ENCODE results near the gene TEDDM1. TPM values are rescaled to one million over a fixed set of nuclear protein-coding genes. Genes with fewer than 3 reads are reported as not detected.
A peak's percentile ranks its signal among the peaks of the same experiment; 100 is the strongest.
"Not testable (repeated sequence)": the region's sequence is repeated elsewhere in the genome, so short reads cannot be mapped to it uniquely, and the experiment has no call there.

The TEDDM1 gene
- total RNA-seq, result not detected

- peaks cover 0 to 8% of the 10 kb centered on the region in 2 donors for H3K4me1 ChIP-seq
These were observed at the start of gene TEDDM1 for GRCh38 chr1:182400567-182400966. Gene TEDDM1 (minus strand): TSS chr1:182400667. CDS start chr1:182400485, 182 bp downstream.

GRCh38 chr1:182450087-182450486 lies 49.6 kb upstream of the TEDDM1 start, which contains the start of gene RGSL1:
Gene RGSL1 (plus strand): TSS chr1:182450146. CDS start chr1:182450166, 20 bp downstream.
- H3K36me3 ChIP-seq, result no peaks in the 10 kb centered on the region
- TF ChIP-seq CTCF (IDR thresholded peaks at IDR 0.05) (no peak), POLR2A (IDR thresholded peaks at IDR 0.05) (no peak)
- H3K27ac ChIP-seq, result no peak within 1 kb of the TSS
- no peak for DNase-seq
- intact Hi-C loops (cut with DNase I; ENCODE audit: low total_unique reads), result no loop called here
- no peaks in the 10 kb centered on the region for H3K4me1 ChIP-seq
- H3K27me3 ChIP-seq, result no peaks in the 10 kb centered on the region
- no peak within 1 kb of the TSS for H3K4me3 ChIP-seq
- H3K9me3 ChIP-seq, result no peaks in the 10 kb centered on the region

More at GRCh38 chr1:182400567-182400966, at the start of gene TEDDM1:
- DNase-seq, result no peak
- no peaks in the 10 kb centered on the region for H3K36me3 ChIP-seq
- intact Hi-C loops (cut with DNase I; ENCODE audit: low total_unique reads), result no loop called here
- no peaks in the 10 kb centered on the region for H3K9me3 ChIP-seq
- TF ChIP-seq CTCF (IDR thresholded peaks at IDR 0.05), result no peak
- no peak for TF ChIP-seq POLR2A (IDR thresholded peaks at IDR 0.05)
- H3K27ac ChIP-seq, result no peak within 1 kb of the TSS
- no peak within 1 kb of the TSS for H3K4me3 ChIP-seq
- no peaks in the 10 kb centered on the region for H3K27me3 ChIP-seq

GRCh38 chr1:182447660-182448059 lies 47.2 kb upstream of the TEDDM1 start:
- Histone ChIP-seq H3K9me3 (no peaks in the 10 kb centered on the region), H3K4me3 (no peak overlapping the region), H3K27ac (no peak overlapping the region), H3K36me3 (no peaks in the 10 kb centered on the region), H3K4me1 (no peaks in the 10 kb centered on the region), H3K27me3 (no peaks in the 10 kb centered on the region)
- intact Hi-C loops (cut with DNase I; ENCODE audit: low total_unique reads), result no loop called here
- no peak for DNase-seq
- TF ChIP-seq CTCF (IDR thresholded peaks at IDR 0.05), result no peak
- TF ChIP-seq POLR2A (IDR thresholded peaks at IDR 0.05), result no peak

- H3K4me1 ChIP-seq; DNase-seq; H3K36me3 ChIP-seq; H3K27ac ChIP-seq; H3K4me3 ChIP-seq; H3K9me3 ChIP-seq; intact Hi-C loops (cut with DNase I; ENCODE audit: low total_unique reads); H3K27me3 ChIP-seq: not testable (repeated sequence)
These were observed 46.7 kb upstream of the TEDDM1 start for GRCh38 chr1:182447124-182447523.

- Histone ChIP-seq H3K4me1 (no peaks in the 10 kb centered on the region), H3K4me3 (no peak overlapping the region), H3K27me3 (no peaks in the 10 kb centered on the region), H3K9me3 (no peaks in the 10 kb centered on the region), H3K27ac (no peak overlapping the region), H3K36me3 (no peaks in the 10 kb centered on the region)
- TF ChIP-seq CTCF (IDR thresholded peaks at IDR 0.05) (peak in 2 of 4 experiments; percentile 11 to 47), POLR2A (IDR thresholded peaks at IDR 0.05) (no peak)
- no peak for DNase-seq
- intact Hi-C loops (cut with DNase I; ENCODE audit: low total_unique reads), result no loop called here
These were observed 45.7 kb upstream of the TEDDM1 start for GRCh38 chr1:182446033-182446669.
